Measurements from ENCODE around the gene KMT2A.
A peak's percentile ranks its signal among the peaks of the same experiment; 100 is the strongest.

Gene KMT2A

GRCh38 chr11:118488480-118489109, 52.3 kb downstream of the KMT2A start:
- POLR2A ChIA-PET, result interaction anchor here (1.1 kb wide), 1 partner anchor 87 kb away, joined by 3 read pairs; no protein-coding TSS in a partner anchor
- DNase-seq (ENCODE audit: low read depth, low spot score), result peak; percentile 31
- CTCF ChIA-PET, result interaction anchor here (0.7 to 2.3 kb wide), 38 partner anchors 8 to 333 kb away, joined by 3 to 22 read pairs (median 4); partner anchors contain the start of genes ATP5MG and TMEM25

GRCh38 chr11:118491041-118491440, 54.7 kb downstream of the KMT2A start:
- CTCF ChIA-PET, result interaction anchor here (1.0 to 1.7 kb wide), 5 partner anchors 8 to 119 kb away, joined by 3 to 10 read pairs (median 3); partner anchors contain the start of gene ATP5MG
- TF ChIP-seq, protein P1, sequence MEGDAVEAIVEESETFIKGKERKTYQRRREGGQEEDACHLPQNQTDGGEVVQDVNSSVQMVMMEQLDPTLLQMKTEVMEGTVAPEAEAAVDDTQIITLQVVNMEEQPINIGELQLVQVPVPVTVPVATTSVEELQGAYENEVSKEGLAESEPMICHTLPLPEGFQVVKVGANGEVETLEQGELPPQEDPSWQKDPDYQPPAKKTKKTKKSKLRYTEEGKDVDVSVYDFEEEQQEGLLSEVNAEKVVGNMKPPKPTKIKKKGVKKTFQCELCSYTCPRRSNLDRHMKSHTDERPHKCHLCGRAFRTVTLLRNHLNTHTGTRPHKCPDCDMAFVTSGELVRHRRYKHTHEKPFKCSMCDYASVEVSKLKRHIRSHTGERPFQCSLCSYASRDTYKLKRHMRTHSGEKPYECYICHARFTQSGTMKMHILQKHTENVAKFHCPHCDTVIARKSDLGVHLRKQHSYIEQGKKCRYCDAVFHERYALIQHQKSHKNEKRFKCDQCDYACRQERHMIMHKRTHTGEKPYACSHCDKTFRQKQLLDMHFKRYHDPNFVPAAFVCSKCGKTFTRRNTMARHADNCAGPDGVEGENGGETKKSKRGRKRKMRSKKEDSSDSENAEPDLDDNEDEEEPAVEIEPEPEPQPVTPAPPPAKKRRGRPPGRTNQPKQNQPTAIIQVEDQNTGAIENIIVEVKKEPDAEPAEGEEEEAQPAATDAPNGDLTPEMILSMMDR (IDR thresholded peaks at IDR 0.05; ENCODE audit: insufficient read depth, low read length, missing control alignments), result no peak

More at GRCh38 chr11:118488480-118489109, 52.3 kb downstream of the KMT2A start:
- TF ChIP-seq, protein P1 (IDR thresholded peaks at IDR 0.05; ENCODE audit: insufficient read depth, low read length, missing control alignments), result peak; percentile 77
- H3K4me3 ChIP-seq (ENCODE audit: low read depth, low read length), result no peak overlapping the region

GRCh38 chr11:118497831-118498230, 61.5 kb downstream of the KMT2A start:
- DNase-seq (ENCODE audit: low read depth, low spot score), result peak; percentile 4
- TF ChIP-seq, protein P1 (IDR thresholded peaks at IDR 0.05; ENCODE audit: insufficient read depth, low read length, missing control alignments), result no peak
- ChIA-PET POLR2A (no interaction called here), CTCF (interaction anchor here (1.2 to 1.5 kb wide), 2 partner anchors 10 to 13 kb away, joined by 5 to 7 read pairs; no protein-coding TSS in a partner anchor)
- H3K4me3 ChIP-seq (ENCODE audit: low read depth, low read length), result no peak overlapping the region

More at GRCh38 chr11:118491041-118491440, 54.7 kb downstream of the KMT2A start:
- DNase-seq (ENCODE audit: low read depth, low spot score), result no peak
- H3K4me3 ChIP-seq (ENCODE audit: low read depth, low read length), result no peak overlapping the region
- POLR2A ChIA-PET, result no interaction called here

GRCh38 chr11:118503216-118503615, 66.9 kb downstream of the KMT2A start:
- TF ChIP-seq, protein P1 (IDR thresholded peaks at IDR 0.05; ENCODE audit: insufficient read depth, low read length, missing control alignments), result no peak
- CTCF ChIA-PET, result interaction anchor here (1.5 kb wide), 1 partner anchor 15 kb away, joined by 8 read pairs; no protein-coding TSS in a partner anchor
- H3K4me3 ChIP-seq (ENCODE audit: low read depth, low read length), result no peak overlapping the region
- no peak for DNase-seq (ENCODE audit: low read depth, low spot score)
- POLR2A ChIA-PET, result no interaction called here

DNA sequence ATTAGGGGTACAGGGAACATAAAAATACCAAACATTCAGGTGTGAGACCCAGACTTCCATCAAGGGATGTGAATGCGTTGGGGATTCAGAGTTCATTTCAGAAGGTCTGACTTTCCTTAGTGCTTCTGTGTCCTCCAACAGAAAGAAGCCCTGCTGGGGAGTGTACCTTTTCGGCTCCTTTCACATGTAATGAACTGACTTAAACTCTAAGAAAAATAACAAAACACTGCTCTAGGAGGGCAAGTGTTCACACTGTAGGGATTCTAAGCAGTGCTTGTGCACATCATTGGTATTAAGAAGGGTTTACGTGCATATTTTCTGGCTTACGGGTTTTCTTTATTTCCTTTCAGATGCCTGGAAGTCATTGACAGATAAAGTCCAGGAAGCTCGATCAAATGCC, 75.3 kb downstream of the KMT2A start:
- no peak for DNase-seq (ENCODE audit: low read depth, low spot score)
- CTCF ChIA-PET, result interaction anchor here (1.1 kb wide), 1 partner anchor 17 kb away, joined by 3 read pairs; no protein-coding TSS in a partner anchor
- TF ChIP-seq, protein P1 (IDR thresholded peaks at IDR 0.05; ENCODE audit: insufficient read depth, low read length, missing control alignments), result no peak
- POLR2A ChIA-PET, result no interaction called here
- no peak overlapping the region for H3K4me3 ChIP-seq (ENCODE audit: low read depth, low read length)

GRCh38 chr11:118514103-118514502, 77.8 kb downstream of the KMT2A start:
- POLR2A ChIA-PET, result no interaction called here
- TF ChIP-seq, protein P1 (IDR thresholded peaks at IDR 0.05; ENCODE audit: insufficient read depth, low read length, missing control alignments), result no peak
- H3K4me3 ChIP-seq (ENCODE audit: low read depth, low read length), result no peak overlapping the region
- CTCF ChIA-PET, result interaction anchor here (1.3 to 1.4 kb wide), 2 partner anchors 24 to 26 kb away, joined by 3 to 4 read pairs; no protein-coding TSS in a partner anchor
- no peak for DNase-seq (ENCODE audit: low read depth, low spot score)
